GM23338 (cell line): ENCODE results near the gene BCORL1. TPM values are rescaled to one million over a fixed set of nuclear protein-coding genes. Genes with fewer than 3 reads are reported as not detected.

Source experiments
- ATAC-seq: fragments of 200-7000 bp; cut with Tn5 transposase; 3 replicates; pipeline ENCODE4 v1.9.1; 2020
- DNase-seq: peaks from one replicate; pipeline ENCODE4 v3.0.0-alpha.2; 2015; ENCODE audit warnings: low spot score
- H2AFZ ChIP-seq: fragments of 200-600 bp; sonication (generic); 2 replicates; pipeline ENCODE4 v1.8.0; 2016; ENCODE audit warnings: antibody characterized with exemption, mild to moderate bottlenecking, moderate library complexity
- H3F3A ChIP-seq: fragments of 200-600 bp; sonication (generic); replicated peaks from 2 replicates; pipeline ENCODE4 v1.8.0; 2017; ENCODE audit warnings: antibody characterized with exemption, mixed run types, low read depth
- H3K27ac ChIP-seq: fragments of 200-600 bp; sonication (generic); 2 replicates; pipeline ENCODE4 v1.6.1; 2016; ENCODE audit warnings: low read depth
- H3K27me3 ChIP-seq: fragments of 200-600 bp; sonication (generic); 2 replicates; pipeline ENCODE4 v1.8.0; 2016; ENCODE audit warnings: mild to moderate bottlenecking, mixed run types, moderate library complexity; ENCODE audit not compliant: insufficient read depth
- H3K36me3 ChIP-seq: fragments of 200-600 bp; sonication (generic); 2 replicates; pipeline ENCODE4 v1.8.0; 2016; ENCODE audit warnings: mild to moderate bottlenecking; ENCODE audit not compliant: insufficient read depth
- H3K4me1 ChIP-seq: fragments of 200-600 bp; sonication (generic); 2 replicates; pipeline ENCODE4 v1.8.0; 2016; ENCODE audit warnings: mild to moderate bottlenecking, moderate library complexity; ENCODE audit not compliant: insufficient read depth
- H3K4me2 ChIP-seq: fragments of 200-600 bp; sonication (generic); 2 replicates; pipeline ENCODE4 v1.7.1; 2017; ENCODE audit warnings: mixed run types
- H3K4me3 ChIP-seq: fragments of 200-600 bp; sonication (generic); 2 replicates; pipeline ENCODE4 v1.6.1; 2016; ENCODE audit warnings: mixed run types
- H3K79me2 ChIP-seq: fragments of 200-600 bp; sonication (generic); replicated peaks from 2 replicates; pipeline ENCODE4 v1.8.0; 2017; ENCODE audit warnings: mild to moderate bottlenecking; ENCODE audit not compliant: insufficient read depth
- H3K9me2 ChIP-seq: fragments of 200-600 bp; sonication (generic); 2 replicates; pipeline ENCODE4 v1.8.0; 2017; ENCODE audit not compliant: insufficient read depth
- H4K20me1 ChIP-seq: fragments of 200-600 bp; sonication (generic); replicated peaks from 2 replicates; pipeline ENCODE4 v1.8.0; 2017; ENCODE audit warnings: mild to moderate bottlenecking; ENCODE audit not compliant: insufficient read depth
- H3K27ac Mint-ChIP-seq: 2 replicates; pipeline ENCODE4 v1.8.0; 2020; ENCODE audit warnings: inconsistent platforms, mild to moderate bottlenecking, moderate library complexity, mixed read lengths
- H3K27me3 Mint-ChIP-seq: 3 replicates; pipeline ENCODE4 v1.8.0; 2022; ENCODE audit warnings: low read depth, mild to moderate bottlenecking, moderate library complexity, mixed read lengths, inconsistent platforms; ENCODE audit not compliant: insufficient read depth, poor library complexity
- H3K36me3 Mint-ChIP-seq: 3 replicates; pipeline ENCODE4 v1.8.0; 2021; ENCODE audit warnings: low read depth, mild to moderate bottlenecking, inconsistent platforms, moderate library complexity, mixed read lengths
- H3K4me1 Mint-ChIP-seq: 3 replicates; pipeline ENCODE4 v1.8.0; 2020; ENCODE audit warnings: mild to moderate bottlenecking, inconsistent platforms, mixed read lengths
- H3K4me3 Mint-ChIP-seq: 3 replicates; pipeline ENCODE4 v1.8.0; 2021; ENCODE audit warnings: moderate library complexity, mild to moderate bottlenecking, inconsistent platforms, mixed read lengths
- H3K9me3 Mint-ChIP-seq: 3 replicates; pipeline ENCODE4 v1.8.0; 2020; ENCODE audit warnings: moderate library complexity, mild to moderate bottlenecking, inconsistent platforms, mixed read lengths
- CREB1 ChIP-seq: fragments of 250-450 bp; sonication (Bioruptor Pico); IDR thresholded peaks from 2 replicates; pipeline ENCODE4 v1.5.0; 2020; ENCODE audit warnings: low read depth, mild to moderate bottlenecking, moderate library complexity
- CTCF ChIP-seq, 2 experiments: fragments of 200-600 bp in 1 of 2; sonication (generic) in 1 of 2; conservative IDR thresholded peaks; 2 replicates each; pipeline versions ENCODE4 v1.5.1 to v1.6.1; 2016 to 2017; ENCODE audit warnings: antibody characterized with exemption in 2 of 2, low read depth in 2 of 2, mild to moderate bottlenecking in 2 of 2, moderate library complexity in 1 of 2
- ETS1 ChIP-seq: IDR thresholded peaks from 2 replicates; pipeline ENCODE4 v1.6.1; 2016; ENCODE audit warnings: antibody characterized with exemption
- EZH2 ChIP-seq: fragments of 200-600 bp; sonication (generic); IDR thresholded peaks from one replicate; pipeline ENCODE4 v1.8.0; 2017; ENCODE audit warnings: antibody characterized with exemption, mild to moderate bottlenecking, low read depth; ENCODE audit not compliant: unreplicated experiment
- EZH2phosphoT487 ChIP-seq: fragments of 200-600 bp; sonication (generic); IDR thresholded peaks from one replicate; pipeline ENCODE4 v1.8.1; 2018; ENCODE audit warnings: antibody characterized with exemption; ENCODE audit not compliant: unreplicated experiment
- JUNB ChIP-seq: IDR thresholded peaks from one replicate; pipeline ENCODE4 v1.6.1; 2016; ENCODE audit warnings: antibody characterized with exemption; ENCODE audit not compliant: unreplicated experiment
- POLR2AphosphoS5 ChIP-seq: IDR thresholded peaks from 2 replicates; pipeline ENCODE4 v1.6.1; 2016; ENCODE audit warnings: antibody characterized with exemption, low read depth
- REST ChIP-seq: IDR thresholded peaks from one replicate; pipeline ENCODE4 v1.6.1; 2018; ENCODE audit warnings: antibody characterized with exemption; ENCODE audit not compliant: unreplicated experiment
- ZNF114 ChIP-seq: fragments of 250-450 bp; sonication (Bioruptor Pico); IDR thresholded peaks from 2 replicates; pipeline ENCODE4 v1.5.0; 2020; ENCODE audit warnings: mild to moderate bottlenecking, moderate library complexity
- ZNF331 ChIP-seq: fragments of 250-450 bp; sonication (Bioruptor Pico); IDR thresholded peaks from 2 replicates; pipeline ENCODE4 v1.5.0; 2020; ENCODE audit warnings: low read depth, mild to moderate bottlenecking, moderate library complexity
- polyA plus RNA-seq: library from polyadenylated mRNA; unstranded; fragments of >200 nt; fragmentation: Nextera tagmentation; extraction: Ambion mirVana; gene quantifications from 2 replicates; pipeline ENCODE4 v1.2.1, GENCODE V29; 2016
- total RNA-seq: library from RNA; depleted of rRNA; stranded (reverse); fragments of >200 nt; shearing (Covaris generic); gene quantifications from 2 replicates; pipeline ENCODE4 v1.2.3, GENCODE V29; 2014

Gene BCORL1
- total and polyA plus RNA-seq, 2 experiments from 2014 or later, result 2.6 to 2.7 TPM

GRCh38 chrX:130058652-130059051, 76.2 kb downstream of the BCORL1 start (continued):
- TF ChIP-seq CREB1 (CRISPR knock-in tag) (no peak), JUNB (no peak), EZH2phosphoT487 (no peak), EZH2 (no peak), REST (no peak), ZNF331 (CRISPR knock-in tag) (no peak), CTCF (conservative IDR thresholded peaks at IDR 0.05; ENCODE audit: low read depth in 2 of 2) (no peak)

GRCh38 chrX:130060122-130061069, 78.0 kb downstream of the BCORL1 start:
- peak overlapping the region; percentile 77 for H3K4me2 ChIP-seq
- H2AFZ ChIP-seq, result peak overlapping the region; percentile 85; the same call in 1 of the 2 replicates
- no peaks in the 10 kb centered on the region for H4K20me1 ChIP-seq
- DNase-seq, result peak; percentile 64
- H3K9me2 ChIP-seq, result no peaks in the 10 kb centered on the region
- no peaks in the 10 kb centered on the region for H3K36me3 ChIP-seq
- H3K27me3 ChIP-seq, result peaks cover 37% of the 10 kb centered on the region
- H3K27me3 Mint-ChIP-seq, result peaks cover 41% of the 10 kb centered on the region
- peak overlapping the region; percentile 49 for H3K4me3 ChIP-seq
- H3K27ac ChIP-seq, result no peak overlapping the region
- peak overlapping the region; percentile 69 for H3K4me3 Mint-ChIP-seq
- ATAC-seq, result peak; percentile 81
- H3K36me3 Mint-ChIP-seq, result no peaks in the 10 kb centered on the region
- H3K9me3 Mint-ChIP-seq, result no peaks in the 10 kb centered on the region; the same call in 2 of the 3 replicates
- H3K27ac Mint-ChIP-seq, result no peak overlapping the region
- H3K4me1 ChIP-seq, result peaks cover 9% of the 10 kb centered on the region; the same call in 1 of the 2 replicates
- no peaks in the 10 kb centered on the region for H3F3A ChIP-seq
- H3K79me2 ChIP-seq, result no peaks in the 10 kb centered on the region
- H3K4me1 Mint-ChIP-seq, result peaks cover 23% of the 10 kb centered on the region
- TF ChIP-seq ETS1, result no peak
- TF ChIP-seq CTCF (conservative IDR thresholded peaks at IDR 0.05; ENCODE audit: low read depth in 2 of 2), result peak; percentile 46 to 82
- no peak for TF ChIP-seq EZH2
- TF ChIP-seq ZNF114 (CRISPR knock-in tag), result no peak
- no peak for TF ChIP-seq ZNF331 (CRISPR knock-in tag)
- TF ChIP-seq CREB1 (CRISPR knock-in tag), result 0 out of 2 replicates have a peak, but pooled peaks have one; percentile 3
- TF ChIP-seq EZH2phosphoT487, result no peak
- TF ChIP-seq POLR2AphosphoS5, result no peak
- no peak for TF ChIP-seq REST
